SKM-1 treated with dmso at 0.1 percent for 144 hours (cell line): ENCODE measurements around the gene NCKAP1.
"Not testable (repeated sequence)": the region's sequence is repeated elsewhere in the genome, so short reads cannot be mapped to it uniquely, and the experiment has no call there.

Experiments used
- DNase-seq: peaks from one replicate; lab custom pipeline; 2025; ENCODE audit not compliant: unreplicated experiment; lab: John Stamatoyannopoulos, UW

The NCKAP1 gene

GRCh38 chr2:183037553-183038340, 510 bp downstream of the NCKAP1 start:
- no peak for DNase-seq

- DNase-seq: no peak
These were observed 1.1 kb downstream of the NCKAP1 start for GRCh38 chr2:183037074-183037552.

DNA sequence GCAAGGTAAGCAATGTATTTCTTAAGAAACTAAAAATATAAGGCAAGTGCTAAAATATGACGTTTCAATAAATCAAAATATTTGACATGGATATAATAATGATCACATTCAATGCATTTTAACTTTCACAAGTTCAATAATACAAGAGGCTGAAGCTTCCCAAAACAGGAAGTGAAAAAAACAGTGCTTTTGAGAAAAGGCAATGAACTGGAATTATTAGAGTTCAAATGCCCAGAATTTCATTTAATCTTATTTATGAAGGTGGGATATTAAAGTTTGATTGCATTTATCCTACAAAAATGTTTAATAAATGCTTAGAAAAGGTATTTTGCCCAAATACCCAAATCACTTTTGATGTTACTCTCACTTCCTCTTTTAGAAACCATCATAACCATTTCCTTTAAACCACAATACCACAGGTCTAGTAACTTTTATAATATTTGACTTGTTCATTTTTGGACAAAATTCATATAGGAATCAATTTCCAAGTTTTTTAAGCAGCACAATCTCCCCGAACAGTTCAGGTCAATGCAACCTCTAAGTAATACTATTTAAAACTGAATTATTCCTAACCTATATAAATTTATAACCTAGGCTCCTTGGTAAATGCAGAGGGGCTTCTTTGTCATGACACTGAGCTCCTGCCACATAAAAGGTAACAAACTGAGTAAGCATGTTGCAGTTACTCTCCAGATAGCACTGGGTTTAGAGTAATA, 2.1 kb downstream of the NCKAP1 start:
- peak; percentile 54 for DNase-seq

GRCh38 chr2:183035298-183035953, 2.8 kb downstream of the NCKAP1 start:
- DNase-seq: no peak

DNA sequence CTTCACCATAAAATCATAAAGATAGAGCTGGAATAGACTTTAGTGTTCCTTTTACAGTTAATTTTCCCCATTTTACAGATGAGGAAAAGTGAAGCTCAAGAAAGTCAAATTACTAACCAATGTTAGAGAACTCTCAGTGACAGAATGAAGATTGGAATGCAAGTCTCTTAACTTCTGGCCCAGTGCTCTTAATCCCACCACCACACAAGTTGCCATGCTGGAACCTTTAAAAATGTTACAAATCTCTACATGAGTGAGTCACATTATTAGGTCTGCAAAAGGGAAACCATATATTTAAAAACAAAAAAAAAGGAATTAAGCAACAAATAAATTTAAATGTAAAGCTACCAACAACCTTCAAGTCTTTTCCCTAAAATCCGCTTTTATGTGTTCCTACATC, 3.5 kb downstream of the NCKAP1 start:
- no peak for DNase-seq

- DNase-seq: no peak
These were observed 4.3 kb downstream of the NCKAP1 start for GRCh38 chr2:183033951-183034350.

DNA sequence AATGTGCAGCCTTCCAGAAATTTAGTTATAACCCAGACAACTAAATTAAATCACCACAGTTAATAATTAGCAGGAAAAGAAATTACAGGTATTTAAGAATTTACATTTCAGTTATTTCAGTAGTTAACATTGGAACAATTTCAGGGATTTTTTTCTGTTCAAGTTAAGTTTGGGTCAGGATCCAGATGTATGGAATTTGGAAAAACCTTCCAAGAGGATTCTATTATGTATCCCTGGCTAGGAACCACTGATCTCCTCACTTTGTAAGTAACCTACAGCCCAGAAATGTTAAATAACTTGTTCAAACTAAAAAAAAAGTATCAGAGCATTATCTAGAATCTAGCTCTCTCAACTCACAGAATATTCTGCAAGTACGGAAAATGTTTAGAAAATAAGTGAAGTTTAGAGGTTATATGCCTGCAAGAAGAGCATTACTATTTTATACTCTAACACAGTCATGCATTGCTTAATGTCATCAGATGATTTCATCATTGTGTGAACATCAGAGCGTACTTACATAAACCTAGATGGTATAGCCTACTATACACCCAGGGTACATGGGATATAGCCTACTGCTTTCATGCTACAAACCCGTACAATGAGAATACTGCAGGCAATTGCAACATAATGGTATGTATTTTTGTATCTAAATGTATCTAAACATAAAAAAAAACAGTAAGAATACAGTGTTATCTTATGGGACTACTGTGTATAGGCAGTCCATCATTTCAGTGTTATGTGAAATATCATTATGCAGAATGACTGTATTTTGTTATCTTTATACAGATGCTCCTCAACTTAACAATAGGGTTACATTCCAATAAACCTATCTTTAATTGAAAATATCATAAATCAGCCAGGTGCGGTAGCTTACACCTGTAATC, 6.1 kb downstream of the NCKAP1 start:
- DNase-seq: no peak

- no peak for DNase-seq
These were observed 9.0 kb downstream of the NCKAP1 start for GRCh38 chr2:183029219-183029618.

DNA sequence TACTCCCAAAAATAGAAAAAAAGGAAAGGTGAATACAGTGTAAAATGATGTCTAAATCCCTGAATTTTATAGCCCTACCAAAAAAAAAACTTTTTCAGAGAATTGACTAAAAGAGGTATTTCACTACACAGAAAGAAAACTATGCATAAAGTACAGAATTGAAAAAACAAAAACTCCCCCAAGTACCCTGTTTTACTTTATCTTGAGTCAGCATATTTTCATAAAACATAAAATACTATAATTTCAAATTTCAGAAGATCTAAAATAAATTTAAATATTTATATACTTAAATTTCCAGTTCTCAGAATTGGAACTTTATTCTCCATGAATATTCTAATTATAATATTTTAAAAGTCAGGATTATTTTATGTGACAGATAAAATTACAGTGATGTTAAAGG, 10.1 kb downstream of the NCKAP1 start:
- no peak for DNase-seq

- DNase-seq: no peak
These were observed 10.8 kb downstream of the NCKAP1 start for GRCh38 chr2:183027443-183027842.

GRCh38 chr2:183026424-183026823, 11.8 kb downstream of the NCKAP1 start:
- DNase-seq: no peak

GRCh38 chr2:183025993-183026392, 12.3 kb downstream of the NCKAP1 start:
- no peak for DNase-seq

DNA sequence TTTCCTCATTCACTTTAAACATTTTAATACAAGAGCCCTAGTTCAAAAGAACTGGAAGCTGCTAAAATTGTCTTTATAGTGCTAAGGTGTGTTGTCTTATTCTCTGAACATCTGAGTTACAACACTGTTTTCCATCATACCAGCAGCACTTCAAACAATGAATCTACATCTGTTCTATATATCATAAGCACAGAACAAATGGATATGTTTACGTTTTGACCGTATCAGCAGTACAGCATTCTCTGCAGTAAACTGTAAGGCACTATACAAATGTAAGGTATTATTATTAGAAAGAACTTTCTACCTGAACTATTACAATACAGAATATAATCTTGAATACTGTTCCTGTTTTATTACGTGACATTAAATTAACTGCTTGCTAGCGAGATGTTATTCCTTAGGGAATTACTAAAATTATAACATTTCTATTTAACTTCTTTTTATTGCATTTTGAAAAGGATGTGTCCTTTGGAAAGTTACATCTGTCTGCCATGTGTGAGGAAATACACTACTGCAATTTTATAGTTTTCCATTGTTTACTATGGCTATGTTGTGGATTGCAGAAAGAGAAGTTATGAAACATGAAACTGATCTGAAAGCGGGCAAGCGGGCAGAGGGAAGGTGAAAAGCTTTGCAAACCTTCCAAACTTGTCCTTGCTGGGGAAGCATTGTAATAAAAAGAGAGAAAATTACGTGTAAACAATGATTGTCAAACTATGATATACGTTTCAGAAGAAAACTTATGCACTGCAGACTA, 13.7 kb downstream of the NCKAP1 start:
- no peak for DNase-seq

- no peak for DNase-seq
These were observed 15.5 kb downstream of the NCKAP1 start for GRCh38 chr2:183022711-183023110.

- DNase-seq: no peak
These were observed 16.6 kb downstream of the NCKAP1 start for GRCh38 chr2:183021613-183022012.

GRCh38 chr2:183019718-183020442, 18.4 kb downstream of the NCKAP1 start:
- no peak for DNase-seq

GRCh38 chr2:183017845-183018244, 20.4 kb downstream of the NCKAP1 start:
- DNase-seq: not testable (repeated sequence)

- DNase-seq: no peak
These were observed 24.3 kb downstream of the NCKAP1 start for GRCh38 chr2:183014005-183014404.

- DNase-seq: no peak
These were observed 26.5 kb downstream of the NCKAP1 start for GRCh38 chr2:183011743-183012142.
